IMR-90 (cell line): ENCODE results near the gene BPGM. TPM values are rescaled to one million over a fixed set of nuclear protein-coding genes. Genes with fewer than 3 reads are reported as not detected.

Experiments used
- ATAC-seq: fragments of 200-7000 bp; cut with Tn5 transposase; 2 replicates; pipeline ENCODE4 v1.9.1; 2020; ENCODE audit warnings: low read depth, mild to moderate bottlenecking, moderate library complexity
- BruUV-seq: library from RNA; stranded (reverse); fragments of 400-500 nt; replicated peaks from 2 replicates; lab custom pipeline; 2021; lab: Mats Ljungman, UMichigan
- CTCF ChIA-PET: fragments of 300-600 bp; formaldehyde crosslinking; extraction: SDS; loops from one replicate; lab custom pipeline; 2021; ENCODE audit warnings: antibody characterized with exemption; lab: Yijun Ruan, JAX
- POLR2A ChIA-PET: fragments of 300-600 bp; sonication (Branson Sonifier 250); formaldehyde crosslinking; loops from one replicate; lab custom pipeline; 2022; ENCODE audit warnings: antibody characterized with exemption; ENCODE audit not compliant: unreplicated experiment; lab: Charles Lee
- DNase-seq: peaks from one replicate; pipeline ENCODE4 v3.0.0; 2013
- H2AFZ ChIP-seq: replicated peaks from 2 replicates; pipeline ENCODE3; 2013; ENCODE audit warnings: low read length, mild to moderate bottlenecking; ENCODE audit not compliant: poor library complexity
- H2AK5ac ChIP-seq: 2 replicates; pipeline ENCODE4 v1.6.1; 2013; ENCODE audit warnings: low read depth, low read length, inconsistent platforms
- H2AK9ac ChIP-seq: replicated peaks from 2 replicates; pipeline ENCODE3; 2013; ENCODE audit warnings: mild to moderate bottlenecking, low read depth, low read length, moderate library complexity; ENCODE audit not compliant: poor library complexity
- H2BK120ac ChIP-seq: 2 replicates; pipeline ENCODE4 v1.6.1; 2013; ENCODE audit warnings: low read depth, low read length, inconsistent platforms
- H2BK15ac ChIP-seq: 3 replicates; pipeline ENCODE4 v1.6.1; 2013; ENCODE audit warnings: low read depth, low read length, inconsistent platforms
- H2BK20ac ChIP-seq: 2 replicates; pipeline ENCODE4 v1.6.1; 2013; ENCODE audit warnings: low read depth, mild to moderate bottlenecking, inconsistent platforms, low read length, moderate library complexity
- H2BK5ac ChIP-seq: 2 replicates; pipeline ENCODE4 v1.6.1; 2013; ENCODE audit warnings: mild to moderate bottlenecking, low read depth, low read length, inconsistent platforms; ENCODE audit not compliant: poor library complexity, severe bottlenecking
- H3K14ac ChIP-seq: replicated peaks from 2 replicates; pipeline ENCODE4 v1.6.1; 2013; ENCODE audit warnings: low read depth, low read length, inconsistent platforms
- H3K18ac ChIP-seq: 2 replicates; pipeline ENCODE4 v1.6.1; 2013; ENCODE audit warnings: low read depth, low read length, control low read depth
- H3K23ac ChIP-seq: 2 replicates; pipeline ENCODE4 v1.6.1; 2013; ENCODE audit warnings: low read depth, low read length, inconsistent platforms
- H3K27ac ChIP-seq: 2 replicates; pipeline ENCODE4 v1.5.1; 2013; ENCODE audit warnings: mild to moderate bottlenecking, control low read depth, low read length; ENCODE audit not compliant: insufficient read depth
- H3K27me3 ChIP-seq: 2 replicates; pipeline ENCODE4 v1.6.1; 2013; ENCODE audit warnings: low read length; ENCODE audit not compliant: control insufficient read depth, insufficient read depth
- H3K36me3 ChIP-seq: 2 replicates; pipeline ENCODE4 v1.6.1; 2013; ENCODE audit warnings: low read length, mixed read lengths; ENCODE audit not compliant: control insufficient read depth, insufficient read depth
- H3K4ac ChIP-seq: 2 replicates; pipeline ENCODE4 v1.6.1; 2013; ENCODE audit warnings: low read depth, low read length, inconsistent platforms
- H3K4me1 ChIP-seq: 2 replicates; pipeline ENCODE4 v1.6.1; 2013; ENCODE audit warnings: low read length, mixed read lengths; ENCODE audit not compliant: control insufficient read depth, insufficient read depth
- H3K4me2 ChIP-seq: 2 replicates; pipeline ENCODE4 v1.6.1; 2013; ENCODE audit warnings: low read depth, mild to moderate bottlenecking, control low read depth, low read length, moderate library complexity
- H3K4me3 ChIP-seq: 2 replicates; pipeline ENCODE4 v1.5.1; 2013; ENCODE audit warnings: low read depth, mild to moderate bottlenecking, control low read depth, low read length, moderate library complexity; ENCODE audit not compliant: insufficient read depth
- H3K56ac ChIP-seq: 2 replicates; pipeline ENCODE4 v1.6.1; 2013; ENCODE audit warnings: low read length, inconsistent platforms; ENCODE audit not compliant: insufficient read depth; ENCODE audit errors: extremely low read depth
- H3K79me1 ChIP-seq, 2 experiments: 2 replicates each; pipeline ENCODE4 v1.6.1; 2013; ENCODE audit warnings: low read length in 2 of 2, inconsistent platforms in 1 of 2, low read depth in 1 of 2
- H3K9ac ChIP-seq: 2 replicates; pipeline ENCODE4 v1.6.1; 2013; ENCODE audit warnings: low read depth, low read length, control low read depth
- H3K9me1 ChIP-seq: 2 replicates; pipeline ENCODE4 v1.6.1; 2013; ENCODE audit warnings: low read length, inconsistent platforms; ENCODE audit not compliant: insufficient read depth
- H3K9me3 ChIP-seq: 2 replicates; pipeline ENCODE4 v1.6.1; 2013; ENCODE audit warnings: low read length; ENCODE audit not compliant: control insufficient read depth, insufficient read depth
- H4K20me1 ChIP-seq: 2 replicates; pipeline ENCODE4 v1.6.1; 2013; ENCODE audit warnings: low read length, inconsistent platforms; ENCODE audit not compliant: insufficient read depth
- H4K5ac ChIP-seq: 2 replicates; pipeline ENCODE4 v1.6.1; 2013; ENCODE audit warnings: mild to moderate bottlenecking, low read depth, low read length, control low read depth
- H4K8ac ChIP-seq, 2 experiments: 2 replicates each; pipeline ENCODE4 v1.6.1; 2013; ENCODE audit warnings: low read depth in 2 of 2, low read length in 2 of 2, control low read depth in 1 of 2, inconsistent platforms in 1 of 2
- H4K91ac ChIP-seq: 2 replicates; pipeline ENCODE4 v1.6.1; 2013; ENCODE audit warnings: low read depth, low read length, inconsistent platforms; ENCODE audit not compliant: insufficient read depth
- CHD1 ChIP-seq: IDR thresholded peaks from 2 replicates; pipeline ENCODE4 v1.6.1; 2012; ENCODE audit warnings: low read depth, low read length, improper control_type of control experiment
- CTCF ChIP-seq: conservative IDR thresholded peaks from 2 replicates; pipeline ENCODE4 v1.5.1; 2012; ENCODE audit warnings: mild to moderate bottlenecking, low read depth, low read length, improper control_type of control experiment
- FOS ChIP-seq: fragments of 150-350 bp; IDR thresholded peaks from 2 replicates; pipeline ENCODE4 v1.6.1; 2016; ENCODE audit warnings: low read depth, low read length
- MAFK ChIP-seq: IDR thresholded peaks from 2 replicates; pipeline ENCODE4 v1.6.1; 2012; ENCODE audit warnings: low read depth, low read length, improper control_type of control experiment
- MXI1 ChIP-seq: IDR thresholded peaks from 2 replicates; pipeline ENCODE4 v1.6.1; 2012; ENCODE audit warnings: low read depth, mild to moderate bottlenecking, low read length, moderate library complexity, borderline replicate concordance
- NFE2L2 ChIP-seq: fragments of 150-350 bp; IDR thresholded peaks from 2 replicates; pipeline ENCODE4 v1.6.1; 2016; ENCODE audit warnings: low read depth, mild to moderate bottlenecking, low read length
- POLR2A ChIP-seq: IDR thresholded peaks from 2 replicates; pipeline ENCODE4 v1.6.1; 2012; ENCODE audit warnings: mild to moderate bottlenecking, low read depth, low read length
- RAD21 ChIP-seq: IDR thresholded peaks from 2 replicates; pipeline ENCODE4 v1.6.1; 2012; ENCODE audit warnings: low read length, improper control_type of control experiment
- RCOR1 ChIP-seq: IDR thresholded peaks from 2 replicates; pipeline ENCODE4 v1.6.1; 2012; ENCODE audit warnings: mild to moderate bottlenecking, low read length, improper control_type of control experiment; ENCODE audit not compliant: insufficient replicate concordance
- SMC3 ChIP-seq: fragments of 150-350 bp; IDR thresholded peaks from 2 replicates; pipeline ENCODE4 v1.6.1; 2016; ENCODE audit warnings: low read depth, mild to moderate bottlenecking, antibody characterized with exemption, low read length, moderate library complexity
- USF2 ChIP-seq: fragments of 150-350 bp; IDR thresholded peaks from 2 replicates; pipeline ENCODE4 v1.6.1; 2017; ENCODE audit warnings: mild to moderate bottlenecking, antibody characterized with exemption, low read length, low read depth
- WGBS, 2 experiments: methylation state at CpG; one replicate each; pipeline versions ENCODE4 v1.1.5 to v1.1.7; 2013; ENCODE audit warnings: missing lambda C conversion rate in 2 of 2; ENCODE audit not compliant: insufficient read length in 1 of 2; ENCODE audit errors: extremely low coverage in 2 of 2; 5-methylcytosine and 5-hydroxymethylcytosine counted together
- dilution Hi-C: fragments of 300-500 bp; cut with HindIII; formaldehyde crosslinking; loops from one replicate; pipeline ENCODE4 v1.14.3; 2018; ENCODE audit warnings: low sequenced_read_pairs; ENCODE audit not compliant: unreplicated experiment
- in situ Hi-C: fragments of 300-500 bp; cut with MboI; formaldehyde crosslinking; loops from 3 replicates; pipeline ENCODE4 v1.14.3; 2019; ENCODE audit warnings: low sequenced_read_pairs, inconsistent platforms, mixed read lengths
- intact Hi-C: fragments of 100-400 bp; cut with micrococcal nuclease; formaldehyde crosslinking; loops from 2 replicates; pipeline ENCODE4 v1.10.0; 2022
- polyA plus RNA-seq, 3 experiments: library from polyadenylated mRNA; depleted of rRNA; stranded (reverse); fragments of >200 nt; gene quantifications; 2 replicates each; pipeline ENCODE4 v1.2.3, GENCODE V29; 2012; ENCODE audit warnings: low replicate concordance in 1 of 3
- total RNA-seq: library from RNA; depleted of rRNA; stranded (reverse); fragments of >200 nt; gene quantifications from 2 replicates; pipeline ENCODE4 v1.2.3, GENCODE V29; 2012

Gene BPGM
- total and polyA plus RNA-seq, 2 of the 4 experiments (the other 2 are of a cell fraction), result 18.8 to 20.0 TPM

GRCh38 chr7:134724606-134725005 is 78.0 kb downstream of the BPGM start:
- peak overlapping the region; percentile 45; the same call in 2 of the 3 replicates for H2BK15ac ChIP-seq
- no peak overlapping the region for H3K4me2 ChIP-seq
- whole genome bisulfite sequencing, 2 experiments, result no CpG with 5 or more reads among the region's 2 CpGs
- BruUV-seq, result no TSS peak
- intact Hi-C loops (loop anchor here (2.0 kb wide), 1 partner anchor 54 kb away; the partner anchor contains the start of gene CALD1), in situ Hi-C loops (no loop called here), dilution Hi-C loops (no loop called here)
- no peaks in the 10 kb centered on the region for H3K9me3 ChIP-seq
- peak overlapping the region; percentile 66 for H3K4ac ChIP-seq
- ChIA-PET CTCF (interaction anchor here (0.6 to 1.8 kb wide), 18 partner anchors 11 to 146 kb away, joined by 3 to 11 read pairs (median 4); no protein-coding TSS in a partner anchor), POLR2A (interaction anchor here (0.8 to 1.3 kb wide), 2 partner anchors 19 to 56 kb away, joined by 3 to 5 read pairs; no protein-coding TSS in a partner anchor)
- H3K27me3 ChIP-seq, result no peaks in the 10 kb centered on the region
- peak overlapping the region; percentile 83 for H2BK120ac ChIP-seq
- no peak overlapping the region for H3K56ac ChIP-seq
- H3K9me1 ChIP-seq, result peaks cover 26% of the 10 kb centered on the region
- peak overlapping the region; percentile 80 for H2AK5ac ChIP-seq
- no peak overlapping the region for H3K27ac ChIP-seq
- peaks cover 16% of the 10 kb centered on the region for H3K4me1 ChIP-seq
- H3K9ac ChIP-seq, result no peak overlapping the region
- H4K8ac ChIP-seq, result peak overlapping the region in 1 of 2 experiments; percentile 73; a peak in 1 of 4 replicates
- H3K79me1 ChIP-seq, result peaks cover 0 to 33% of the 10 kb centered on the region in 2 experiments; a peak in 2 of 4 replicates
- DNase-seq (peak; percentile 54), ATAC-seq (peak; percentile 52)
- H4K91ac ChIP-seq, result peak overlapping the region; percentile 75
- H4K5ac ChIP-seq, result peak overlapping the region; percentile 88
- TF ChIP-seq NFE2L2 (no peak), POLR2A (no peak), SMC3 (peak; percentile 54), MXI1 (no peak), MAFK (no peak), FOS (no peak), CHD1 (no peak), RAD21 (peak; percentile 63), CTCF (peak; percentile 64), RCOR1 (no peak), USF2 (no peak)
- H3K23ac ChIP-seq, result no peak overlapping the region
- H2BK5ac ChIP-seq, result peak overlapping the region; percentile 6
- H2AK9ac ChIP-seq, result no peak overlapping the region
- peak overlapping the region; percentile 79; the same call in 1 of the 2 replicates for H2BK20ac ChIP-seq
- no peaks in the 10 kb centered on the region for H3K36me3 ChIP-seq
- H3K14ac ChIP-seq, result no peak overlapping the region; the same call in 1 of the 2 replicates
- no peaks in the 10 kb centered on the region for H4K20me1 ChIP-seq
- no peak overlapping the region for H2AFZ ChIP-seq
- H3K4me3 ChIP-seq, result no peak overlapping the region
- peak overlapping the region; percentile 90 for H3K18ac ChIP-seq
